Stimulated activated CD4-positive, alpha-beta T cell treated with anti-CD3 and anti-CD28 coated beads, TNF-alpha, amount 100 ng/mL, for 24 hours (primary cell): ENCODE measurements around the gene HYAL4.
"Not testable (repeated sequence)": the region's sequence is repeated elsewhere in the genome, so short reads cannot be mapped to it uniquely, and the experiment has no call there.

ENCODE experiments used
- DNase-seq, 3 experiments: peaks; one replicate each; pipeline ENCODE4 v3.0.0-alpha.2; 2020; ENCODE audit warnings: low read depth in 3 of 3

Gene HYAL4

DNA sequence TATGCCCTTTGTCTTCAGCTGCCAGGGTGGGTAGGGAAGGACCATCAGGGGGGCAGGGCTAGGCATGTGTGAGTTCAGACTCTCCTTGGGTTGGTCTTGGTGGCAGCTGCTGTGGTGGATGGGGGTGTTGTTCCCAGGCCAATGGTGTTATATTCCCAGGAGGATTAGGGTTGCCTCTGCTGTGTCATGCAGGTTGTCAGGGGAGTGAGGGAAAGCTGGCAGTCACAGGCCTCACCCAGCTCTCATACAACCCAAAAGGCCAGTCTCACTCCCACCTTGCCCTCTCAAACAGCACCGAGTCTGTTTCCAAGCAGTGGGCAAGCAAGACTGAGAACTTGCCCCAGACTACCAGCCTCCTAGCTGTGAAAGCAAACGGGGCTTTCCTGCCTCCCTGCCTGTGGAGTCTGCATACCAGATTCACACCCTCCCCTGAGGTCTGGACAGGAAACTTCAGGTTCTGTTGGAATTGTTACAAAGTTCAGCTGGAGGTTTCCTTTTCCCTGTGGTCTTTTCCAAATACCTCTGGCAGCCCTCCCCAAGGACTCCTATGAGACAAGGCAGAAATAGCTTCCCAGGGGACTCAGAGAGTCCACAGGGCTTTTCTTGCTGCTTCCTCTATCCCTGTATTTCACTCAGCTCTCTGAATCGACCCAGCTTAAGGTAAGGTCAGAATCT lies 1.4 kb downstream of the HYAL4 start:
- no peak for DNase-seq

DNA sequence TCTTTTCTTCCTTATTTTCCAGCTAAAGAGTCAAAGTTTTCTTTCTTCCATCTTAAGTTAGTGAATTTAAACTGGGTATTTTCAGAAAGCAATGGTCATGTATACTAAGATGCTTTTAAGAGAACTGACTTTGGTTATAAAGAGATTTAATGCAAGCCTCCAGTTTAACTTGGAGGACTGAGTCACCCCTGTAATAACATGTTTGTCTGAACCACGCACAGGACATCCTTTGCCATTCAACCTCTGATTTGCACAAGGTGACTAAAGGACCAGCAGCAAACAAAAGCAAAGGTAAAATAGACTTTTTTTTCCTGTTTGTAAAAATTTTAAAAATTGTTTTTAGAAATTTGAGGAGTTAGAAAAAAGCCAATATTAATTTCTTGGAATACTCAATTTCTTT lies 2.9 kb downstream of the HYAL4 start:
- DNase-seq, result no peak

DNA sequence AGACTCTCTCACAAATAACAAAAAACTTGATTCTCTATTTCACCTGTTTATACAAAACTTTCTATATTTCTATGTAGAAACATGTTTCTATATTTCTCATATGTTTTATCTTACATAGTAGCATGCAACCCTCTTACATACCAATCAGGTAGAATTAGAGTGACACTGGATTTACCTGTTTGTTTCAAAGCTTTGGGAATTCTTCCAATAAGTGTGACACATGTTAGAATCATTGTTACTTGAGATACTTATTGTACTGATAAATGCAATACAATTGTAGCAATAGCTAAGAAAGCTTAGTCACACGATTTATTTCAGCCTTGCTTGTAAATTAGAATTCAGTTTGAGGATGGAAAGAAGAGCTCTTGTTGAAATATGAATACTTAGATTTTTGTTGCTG lies 4.9 kb downstream of the HYAL4 start:
- DNase-seq, result no peak

DNA sequence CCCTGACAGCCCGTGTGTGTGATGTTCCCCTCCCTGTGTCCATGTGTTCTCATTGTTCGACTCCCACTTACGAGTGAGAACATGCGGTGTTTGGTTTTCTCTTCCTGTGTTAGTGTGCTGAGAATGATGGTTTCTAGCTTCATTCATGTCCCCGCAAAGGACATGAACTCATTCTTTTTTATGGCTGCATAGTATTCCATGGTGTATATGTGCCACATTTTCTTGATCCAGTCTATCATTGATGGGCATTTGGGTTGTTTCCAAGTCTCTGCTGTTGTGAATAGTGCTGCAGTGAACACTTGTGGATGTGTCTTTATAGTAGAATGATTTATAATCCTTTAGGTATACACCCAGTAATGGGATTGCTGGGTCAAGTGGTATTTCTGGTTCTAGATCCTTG lies 6.4 kb downstream of the HYAL4 start:
- DNase-seq, result not testable (repeated sequence)

DNA sequence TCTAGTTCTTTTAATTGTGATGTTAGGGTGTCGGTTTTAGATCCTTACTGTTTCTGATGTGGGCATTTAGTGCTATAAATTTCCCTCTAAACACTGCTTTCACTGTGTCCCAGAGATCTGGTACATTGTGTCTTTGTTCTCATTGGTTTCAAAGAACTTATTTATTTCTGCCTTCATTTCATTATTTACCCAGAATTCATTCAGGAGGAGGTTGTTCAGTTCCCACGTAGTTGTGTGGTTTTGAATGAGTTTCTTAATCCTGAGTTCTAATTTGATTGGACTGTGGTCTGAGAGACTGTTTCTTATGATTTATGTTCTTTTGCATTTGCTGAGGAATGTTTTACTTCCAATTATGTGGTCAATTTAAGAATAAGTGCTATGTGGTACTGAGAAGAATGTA lies 9.3 kb downstream of the HYAL4 start:
- not testable (repeated sequence) for DNase-seq

DNA sequence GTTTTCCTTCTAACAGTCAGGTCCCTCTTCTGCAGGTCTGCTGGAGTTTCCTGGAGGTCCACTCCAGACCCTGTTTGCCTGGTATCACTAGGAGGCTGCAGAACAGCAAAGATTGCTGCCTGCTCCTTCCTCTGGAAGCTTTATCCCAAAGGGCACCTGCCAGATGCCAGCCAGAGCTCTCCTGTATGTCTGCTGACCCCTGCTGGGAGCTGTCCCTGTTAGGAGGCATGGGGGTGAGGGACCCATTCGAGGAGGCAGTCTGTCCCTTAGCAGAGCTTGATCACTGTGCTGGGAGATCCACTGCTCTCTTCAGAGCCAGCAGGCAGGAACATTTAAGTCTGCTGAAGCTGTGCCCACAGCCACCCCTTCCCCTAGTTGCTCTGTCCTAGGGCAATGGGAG lies 11.5 kb downstream of the HYAL4 start:
- not testable (repeated sequence) for DNase-seq

DNA sequence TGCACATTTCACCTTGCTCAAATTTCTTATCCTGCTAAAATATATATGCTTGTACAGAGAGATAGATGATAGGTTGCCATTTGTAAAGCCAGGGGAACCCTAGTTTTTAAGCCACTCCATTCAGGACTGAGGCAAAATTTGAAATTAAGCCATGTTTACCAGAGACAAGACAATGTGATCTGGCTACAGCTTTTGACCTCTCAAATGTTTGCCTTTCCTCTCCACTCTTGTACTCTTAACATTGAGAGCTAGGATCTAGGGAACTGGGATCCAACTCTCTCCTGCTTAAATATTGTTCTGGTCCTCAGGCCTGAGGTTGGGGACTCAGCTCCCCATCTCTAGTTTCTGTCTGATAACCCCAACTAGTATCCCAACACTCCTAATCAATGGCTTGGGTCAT lies 15.9 kb downstream of the HYAL4 start:
- no peak for DNase-seq

DNA sequence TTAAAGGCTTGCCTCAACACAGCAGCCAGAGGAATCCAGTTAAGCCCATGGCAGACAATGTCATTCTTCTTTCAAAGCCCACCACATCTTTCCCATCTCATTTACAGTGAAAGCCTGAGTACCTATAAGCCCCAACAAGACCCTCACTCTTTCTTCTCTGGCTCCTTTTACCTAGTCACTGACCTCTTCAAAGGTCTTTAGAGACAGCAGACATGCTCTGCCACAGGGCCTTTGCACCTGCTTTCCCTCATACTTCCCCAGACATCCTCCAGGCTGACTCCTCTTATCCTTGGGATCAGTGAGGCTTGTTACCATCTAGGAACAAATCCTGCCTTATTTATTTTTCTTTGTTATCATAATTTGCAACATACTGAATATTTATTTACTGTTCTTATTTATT lies 17.8 kb downstream of the HYAL4 start:
- no peak for DNase-seq

DNA sequence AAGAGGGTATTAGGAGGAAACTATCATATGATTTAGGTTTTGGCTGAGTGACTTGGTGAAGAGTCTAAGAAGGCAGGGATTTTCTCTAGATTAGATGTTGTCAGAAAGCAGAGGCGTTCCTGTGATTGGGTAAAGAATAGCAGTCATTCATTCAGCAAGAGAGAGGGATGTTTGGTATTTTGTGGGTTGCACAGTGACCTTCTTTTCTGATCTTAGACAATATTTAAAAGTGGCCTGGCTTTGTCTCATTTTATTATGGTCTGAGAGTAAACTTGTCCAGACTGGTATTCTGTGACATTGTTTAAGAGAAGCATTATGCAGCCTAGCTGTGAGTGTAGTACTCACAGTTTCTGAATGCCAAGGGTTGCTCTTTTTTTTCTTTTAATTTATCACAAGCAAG lies 18.5 kb downstream of the HYAL4 start:
- no peak for DNase-seq

DNA sequence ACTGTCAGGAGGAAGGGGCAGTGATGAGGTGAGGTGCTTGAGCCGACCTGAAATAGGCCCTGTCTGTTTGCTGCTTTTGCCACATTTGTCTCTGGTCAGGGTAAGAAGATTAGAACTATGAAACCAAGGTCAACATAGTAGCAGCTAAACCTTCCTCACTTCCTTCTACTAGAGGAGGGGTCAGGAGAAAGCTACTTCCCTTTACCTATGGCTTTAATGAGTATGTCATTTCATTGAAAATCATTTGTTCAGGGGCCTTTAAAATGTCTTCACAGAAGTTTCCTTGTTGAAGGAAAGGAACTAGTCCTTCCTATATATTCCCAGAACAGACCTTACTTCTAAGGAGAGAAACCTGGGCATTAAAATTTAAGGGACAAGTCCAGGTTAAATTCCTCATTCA lies 19.0 kb downstream of the HYAL4 start:
- no peak for DNase-seq

DNA sequence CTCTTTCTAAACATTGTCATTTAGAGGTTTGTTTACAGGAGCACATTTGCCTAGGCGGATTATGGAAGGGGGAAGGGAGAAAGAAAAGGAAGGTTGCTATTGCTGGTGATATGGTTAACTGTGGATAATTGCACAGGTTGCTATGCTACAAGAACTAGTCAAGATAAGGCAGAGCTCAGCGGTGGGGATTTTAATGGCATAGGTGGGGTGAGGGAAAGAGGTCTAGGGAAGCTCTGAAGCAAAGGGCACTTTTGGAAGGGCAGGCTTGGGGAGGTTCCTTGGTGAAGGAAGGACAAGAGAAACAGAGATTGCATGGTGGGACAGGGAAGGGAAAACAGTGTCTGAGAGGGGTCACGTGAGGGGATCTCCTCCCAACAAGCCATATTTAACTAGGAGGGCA lies 19.5 kb downstream of the HYAL4 start:
- no peak for DNase-seq

DNA sequence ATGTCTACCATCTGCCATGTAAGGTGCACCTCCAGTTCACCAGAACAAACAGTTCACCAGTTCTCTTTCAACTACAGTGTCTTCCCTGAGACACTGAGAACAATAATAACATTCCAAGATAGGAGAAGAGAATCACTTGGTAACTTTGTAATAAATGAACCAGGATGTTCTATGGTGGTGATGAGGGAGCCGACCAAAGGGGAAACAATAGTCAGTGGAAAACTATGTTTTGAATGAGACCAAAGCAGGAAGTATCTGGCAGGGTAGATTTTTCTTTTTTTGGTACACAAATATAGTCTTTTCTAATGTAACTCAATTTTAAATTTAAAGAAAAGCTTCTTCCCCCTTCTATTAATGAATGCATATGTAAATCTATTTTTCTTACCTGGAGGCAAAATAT lies 20.0 kb downstream of the HYAL4 start:
- no peak for DNase-seq

DNA sequence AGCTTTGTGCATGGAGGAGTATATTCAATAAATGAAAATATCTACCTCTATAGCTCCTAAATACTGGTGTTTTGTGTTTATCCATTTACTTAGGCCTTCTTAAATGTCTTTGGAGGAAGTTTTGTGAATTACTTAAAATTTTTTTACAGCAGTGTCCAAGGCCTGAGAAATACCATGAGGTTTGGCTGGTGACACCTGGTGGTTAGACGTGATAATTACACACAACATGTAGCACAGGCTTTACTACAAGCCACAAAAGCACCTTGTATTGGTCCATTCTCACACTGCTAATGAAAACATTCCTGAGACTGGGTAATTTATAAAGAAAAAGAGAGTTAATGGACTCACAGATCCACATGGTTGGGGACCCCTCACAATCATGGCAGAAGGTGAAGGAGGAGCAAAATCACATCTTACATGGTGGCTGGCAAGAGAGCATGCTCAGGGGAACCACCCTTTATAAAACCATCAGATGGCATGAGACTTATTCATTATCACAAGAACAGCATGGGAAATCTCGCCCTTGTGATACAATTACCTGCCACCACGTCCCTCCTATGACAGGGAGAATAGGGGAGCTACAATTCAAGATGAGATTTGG lies 20.6 kb downstream of the HYAL4 start:
- DNase-seq, result peak in 1 of 3 experiments; percentile 37

DNA sequence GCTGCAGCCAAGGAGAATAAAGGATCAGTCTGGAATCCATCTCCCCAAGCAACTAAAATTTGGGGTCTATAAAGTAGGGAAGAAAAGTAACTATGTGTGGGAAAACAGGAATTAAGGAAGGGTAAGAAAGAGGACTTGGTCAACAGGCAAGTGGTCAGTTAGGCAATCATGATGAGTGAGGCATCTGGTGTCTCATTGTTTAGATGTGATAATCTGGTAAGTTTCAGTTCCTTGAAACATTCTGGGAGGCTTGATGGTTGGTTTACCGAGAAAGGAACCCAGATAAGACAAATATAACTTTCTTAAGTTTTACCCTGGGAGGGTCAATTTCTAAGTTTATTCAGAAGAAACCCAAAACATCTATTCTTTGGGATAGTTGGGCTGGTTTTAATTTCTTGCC lies 22.3 kb downstream of the HYAL4 start:
- no peak for DNase-seq

DNA sequence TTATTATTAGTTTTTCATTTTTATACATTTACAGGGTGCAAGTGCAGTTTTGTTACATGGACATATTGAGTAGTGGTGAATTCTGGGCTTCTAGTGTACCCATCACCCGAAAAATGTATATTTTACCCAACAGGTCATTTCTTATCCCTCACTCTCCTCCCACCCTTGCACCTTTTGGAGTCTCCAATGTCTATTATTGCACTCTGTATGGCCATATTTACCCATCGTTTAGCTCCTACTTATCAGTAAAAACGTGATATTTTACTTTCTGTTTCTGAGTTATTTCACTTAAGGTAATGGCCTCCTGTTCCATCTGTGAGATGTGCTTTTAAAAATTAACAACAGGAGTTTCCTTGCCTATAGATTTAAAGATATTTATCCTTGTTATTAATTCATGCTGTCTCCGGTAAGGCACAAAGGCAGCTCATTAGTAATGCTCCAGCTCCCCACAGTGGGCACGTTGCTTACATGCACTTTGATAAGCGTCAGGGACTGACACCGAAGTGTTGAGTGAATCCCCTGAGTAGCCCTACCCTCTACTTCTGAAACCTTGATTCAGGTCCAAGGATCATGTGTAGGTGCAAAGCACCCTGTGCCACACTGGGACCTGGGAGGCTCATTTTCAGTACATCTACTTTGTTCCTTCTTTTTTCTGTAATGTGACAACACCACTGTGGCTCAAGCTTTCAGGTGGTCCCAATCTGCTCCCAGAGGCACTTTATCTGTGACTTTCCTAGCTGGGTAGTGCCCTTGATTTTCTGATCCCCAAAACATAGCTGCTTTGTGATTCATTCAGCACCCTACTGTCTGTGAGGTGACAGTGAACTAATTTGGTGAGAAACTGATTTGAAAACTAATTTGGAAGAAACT lies 27.3 kb downstream of the HYAL4 start:
- DNase-seq, result peak in 1 of 3 experiments; percentile 15

DNA sequence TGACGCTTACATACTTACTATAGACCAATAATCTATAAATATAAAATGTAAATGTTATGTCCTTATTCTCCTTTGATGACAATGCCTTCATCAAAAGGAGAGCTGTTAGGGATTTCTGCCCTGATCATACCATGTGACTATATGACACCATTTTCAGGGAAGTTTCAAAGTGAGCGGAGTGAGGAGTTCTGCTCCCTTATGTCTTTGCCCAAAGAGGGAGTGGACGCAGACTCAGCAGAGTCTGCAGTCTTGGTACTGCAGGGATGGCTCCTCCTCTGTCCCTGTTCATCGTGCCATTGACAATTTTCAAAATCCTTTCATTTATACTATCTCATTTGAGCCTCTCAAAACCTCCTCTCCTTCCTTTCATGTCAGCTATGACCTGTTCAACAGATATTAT lies 27.9 kb downstream of the HYAL4 start:
- DNase-seq, result no peak

DNA sequence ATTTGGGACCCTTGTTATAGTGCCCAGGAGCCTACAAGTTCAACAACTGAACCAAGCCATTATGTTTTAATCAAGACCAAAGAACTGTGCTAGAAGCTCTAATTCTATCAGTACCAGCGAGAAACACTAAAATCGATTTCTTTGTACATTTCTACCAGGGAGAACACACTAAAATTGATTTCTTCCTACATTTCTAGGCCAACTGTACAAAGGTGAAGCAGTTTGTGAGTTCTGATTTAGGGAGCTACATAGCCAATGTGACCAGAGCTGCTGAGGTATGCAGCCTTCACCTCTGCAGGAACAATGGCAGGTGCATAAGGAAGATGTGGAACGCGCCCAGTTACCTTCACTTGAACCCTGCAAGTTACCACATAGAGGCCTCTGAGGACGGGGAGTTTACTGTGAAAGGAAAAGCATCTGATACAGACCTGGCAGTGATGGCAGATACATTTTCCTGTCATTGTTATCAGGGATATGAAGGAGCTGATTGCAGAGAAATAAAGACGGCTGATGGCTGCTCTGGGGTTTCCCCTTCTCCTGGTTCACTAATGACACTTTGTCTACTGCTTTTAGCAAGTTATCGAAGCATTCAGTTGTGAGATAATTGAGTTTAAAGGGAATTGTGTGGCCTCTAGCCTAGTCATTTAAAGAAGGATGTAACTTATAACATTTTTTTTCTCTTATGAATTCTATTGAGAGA lies 31.7 kb downstream of the HYAL4 start:
- DNase-seq, result no peak

DNA sequence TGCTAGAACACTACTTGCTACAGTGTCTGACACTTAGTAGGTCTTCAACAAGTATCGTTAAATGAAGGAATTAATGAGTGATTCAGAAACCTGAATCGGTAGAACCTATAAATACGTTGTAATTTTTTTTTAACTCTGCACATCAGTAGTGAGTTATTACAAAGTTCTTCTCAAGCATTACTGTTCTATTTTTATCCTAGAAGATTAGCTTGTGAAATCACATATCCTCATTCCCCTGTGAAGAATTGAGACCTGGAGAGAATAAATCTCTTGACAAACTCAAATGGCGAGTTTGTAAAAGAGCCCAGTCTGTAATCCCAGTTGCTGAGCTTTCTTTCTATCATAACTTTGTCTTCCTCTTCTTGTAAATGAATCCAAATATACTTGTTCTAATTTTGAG lies 34.7 kb downstream of the HYAL4 start:
- no peak for DNase-seq

DNA sequence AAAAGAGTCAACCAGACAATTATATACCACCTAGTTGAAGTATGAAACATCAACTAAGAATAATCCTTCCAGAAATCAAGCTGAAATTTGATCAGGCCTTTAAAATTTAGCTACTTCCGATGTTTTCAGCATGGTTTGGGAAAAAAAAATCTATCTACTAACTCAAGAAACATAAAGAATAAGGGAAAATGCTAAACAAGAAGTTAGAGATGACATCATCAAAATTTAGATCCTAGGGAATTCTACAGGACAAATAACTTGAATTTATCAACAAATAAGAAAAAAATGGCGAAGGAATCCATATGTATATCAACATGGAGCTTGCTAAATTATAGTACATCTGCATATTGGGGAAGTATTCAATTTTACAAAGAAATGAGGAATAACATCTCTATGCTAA lies 36.3 kb downstream of the HYAL4 start:
- DNase-seq, result no peak

DNA sequence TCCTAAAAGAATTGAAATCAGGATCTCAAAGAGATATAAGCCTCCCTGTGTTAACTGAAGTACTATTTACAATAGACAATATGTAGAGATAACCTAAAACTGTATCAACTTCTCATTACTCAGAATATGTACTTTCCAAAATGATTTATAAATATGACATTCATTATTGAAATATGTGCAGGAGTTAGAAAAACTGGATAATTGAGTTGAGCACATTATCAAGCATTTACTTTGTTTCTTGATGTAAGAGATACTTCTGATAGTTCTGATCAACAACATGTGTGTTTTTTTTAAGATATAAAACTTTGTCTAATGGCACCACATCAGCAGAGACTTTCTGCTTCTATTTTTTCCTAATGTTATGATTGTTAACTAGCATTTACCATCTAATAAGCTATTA lies 38.2 kb downstream of the HYAL4 start:
- no peak for DNase-seq

DNA sequence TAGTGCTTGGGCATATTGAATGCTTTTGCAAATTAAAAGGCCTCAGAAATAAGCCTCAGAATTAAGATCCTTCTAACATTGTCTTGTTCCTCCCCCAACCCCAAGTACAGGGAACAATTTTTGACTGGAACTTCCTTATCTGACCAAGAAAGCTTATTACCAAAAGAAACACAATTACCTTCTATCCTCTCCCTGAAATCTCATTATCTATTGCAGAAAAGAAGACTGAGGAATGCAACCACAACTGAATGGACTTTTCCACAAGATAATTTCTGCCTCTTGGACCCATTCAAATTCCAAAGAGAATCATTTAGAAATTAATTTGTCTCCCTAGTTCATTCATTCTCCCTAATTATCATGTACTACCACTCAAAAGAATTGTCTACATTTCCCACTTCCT lies 43.2 kb downstream of the HYAL4 start:
- no peak for DNase-seq

DNA sequence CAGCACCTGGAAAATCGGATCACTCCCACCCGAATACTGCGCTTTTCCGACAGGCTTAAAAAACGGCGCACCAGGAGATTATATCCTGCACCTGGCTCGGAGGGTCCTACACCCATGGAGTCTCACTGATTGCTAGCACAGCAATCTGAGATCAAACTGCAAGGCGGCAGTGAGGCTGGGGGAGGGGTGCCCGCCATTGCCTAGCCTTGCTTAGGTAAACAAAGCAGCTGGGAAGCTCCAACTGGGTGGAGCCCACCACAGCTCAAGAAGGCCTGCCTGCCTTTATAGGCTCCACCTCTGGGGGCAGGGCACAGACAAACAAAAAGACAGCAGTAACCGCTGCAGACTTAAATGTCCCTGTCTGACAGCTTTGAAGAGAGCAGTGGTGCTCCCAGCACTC lies 49.8 kb downstream of the HYAL4 start:
- not testable (repeated sequence) for DNase-seq
